ENCODE measurements around the gene ABCA7.

ABCA7 gene

DNA sequence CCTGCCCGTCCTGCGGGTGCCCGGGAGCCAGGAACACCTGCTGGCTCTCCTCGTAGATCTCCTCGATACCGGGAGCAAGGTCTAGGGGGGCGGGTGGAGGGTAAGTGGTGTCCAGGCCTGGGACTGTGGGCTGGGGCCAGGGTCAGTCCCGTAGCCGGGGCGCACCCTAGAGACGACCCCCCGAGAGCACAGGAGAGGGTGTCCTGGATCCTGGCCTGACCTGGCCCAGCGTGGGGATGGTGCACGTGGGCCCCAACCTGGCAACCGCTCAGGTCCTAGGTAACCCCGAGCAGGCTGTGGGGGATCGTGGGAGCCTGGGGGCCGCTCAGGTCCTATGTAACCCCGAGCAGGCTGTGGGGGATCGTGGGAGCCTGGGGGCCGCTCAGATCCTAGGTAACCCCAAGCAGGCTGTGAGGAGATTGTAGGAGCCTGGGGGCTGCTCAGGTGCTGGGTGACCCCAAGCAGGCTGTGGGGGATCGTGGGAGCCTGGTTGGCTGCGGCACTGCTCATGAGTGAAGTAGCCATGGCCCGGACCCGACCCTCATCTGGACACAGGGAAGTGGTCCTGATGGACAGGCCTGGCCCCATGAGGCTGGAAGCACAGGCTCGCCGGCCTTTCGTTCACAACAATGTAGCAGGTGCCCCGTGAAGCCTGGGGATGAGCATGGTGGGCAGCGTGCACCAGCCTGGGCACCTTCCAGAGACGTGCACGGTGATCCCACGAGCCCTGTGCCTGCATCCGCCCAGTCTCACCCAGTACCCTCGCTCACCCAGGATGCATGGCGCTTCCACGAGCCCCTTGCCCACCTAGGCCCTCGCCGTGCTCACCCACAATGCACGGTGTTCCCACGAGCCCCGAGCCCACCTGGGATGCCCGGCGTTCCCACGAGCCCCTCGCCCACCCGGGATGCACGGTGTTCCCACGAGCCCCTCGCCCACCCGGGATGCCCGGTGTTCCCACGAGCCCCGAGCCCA is 70.1 kb downstream of the ABCA7 start:
- Histone ChIP-seq H3K27ac (no peak overlapping the region), H3K36me3 (ENCODE audit: insufficient read depth) (no peaks in the 10 kb centered on the region), H4K20me1 (ENCODE audit: insufficient read depth) (no peaks in the 10 kb centered on the region), H3K4me3 (IDR thresholded peaks at IDR 0.05; ENCODE audit: insufficient read depth, low read depth, low read length) (no peak overlapping the region), H2AFZ (ENCODE audit: low read depth) (no peak overlapping the region), H3K9ac (no peak overlapping the region), H3K4me2 (no peak overlapping the region), H3K27me3 (ENCODE audit: insufficient read depth, low read depth) (no peaks in the 10 kb centered on the region), H3K4me1 (ENCODE audit: low read depth, poor library complexity, severe bottlenecking) (no peaks in the 10 kb centered on the region), H3K79me2 (ENCODE audit: insufficient read depth, low read depth) (no peaks in the 10 kb centered on the region)
- TF ChIP-seq, protein P1, sequence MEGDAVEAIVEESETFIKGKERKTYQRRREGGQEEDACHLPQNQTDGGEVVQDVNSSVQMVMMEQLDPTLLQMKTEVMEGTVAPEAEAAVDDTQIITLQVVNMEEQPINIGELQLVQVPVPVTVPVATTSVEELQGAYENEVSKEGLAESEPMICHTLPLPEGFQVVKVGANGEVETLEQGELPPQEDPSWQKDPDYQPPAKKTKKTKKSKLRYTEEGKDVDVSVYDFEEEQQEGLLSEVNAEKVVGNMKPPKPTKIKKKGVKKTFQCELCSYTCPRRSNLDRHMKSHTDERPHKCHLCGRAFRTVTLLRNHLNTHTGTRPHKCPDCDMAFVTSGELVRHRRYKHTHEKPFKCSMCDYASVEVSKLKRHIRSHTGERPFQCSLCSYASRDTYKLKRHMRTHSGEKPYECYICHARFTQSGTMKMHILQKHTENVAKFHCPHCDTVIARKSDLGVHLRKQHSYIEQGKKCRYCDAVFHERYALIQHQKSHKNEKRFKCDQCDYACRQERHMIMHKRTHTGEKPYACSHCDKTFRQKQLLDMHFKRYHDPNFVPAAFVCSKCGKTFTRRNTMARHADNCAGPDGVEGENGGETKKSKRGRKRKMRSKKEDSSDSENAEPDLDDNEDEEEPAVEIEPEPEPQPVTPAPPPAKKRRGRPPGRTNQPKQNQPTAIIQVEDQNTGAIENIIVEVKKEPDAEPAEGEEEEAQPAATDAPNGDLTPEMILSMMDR (conservative IDR thresholded peaks at IDR 0.05; ENCODE audit: low read depth, low read length), result no peak

DNA sequence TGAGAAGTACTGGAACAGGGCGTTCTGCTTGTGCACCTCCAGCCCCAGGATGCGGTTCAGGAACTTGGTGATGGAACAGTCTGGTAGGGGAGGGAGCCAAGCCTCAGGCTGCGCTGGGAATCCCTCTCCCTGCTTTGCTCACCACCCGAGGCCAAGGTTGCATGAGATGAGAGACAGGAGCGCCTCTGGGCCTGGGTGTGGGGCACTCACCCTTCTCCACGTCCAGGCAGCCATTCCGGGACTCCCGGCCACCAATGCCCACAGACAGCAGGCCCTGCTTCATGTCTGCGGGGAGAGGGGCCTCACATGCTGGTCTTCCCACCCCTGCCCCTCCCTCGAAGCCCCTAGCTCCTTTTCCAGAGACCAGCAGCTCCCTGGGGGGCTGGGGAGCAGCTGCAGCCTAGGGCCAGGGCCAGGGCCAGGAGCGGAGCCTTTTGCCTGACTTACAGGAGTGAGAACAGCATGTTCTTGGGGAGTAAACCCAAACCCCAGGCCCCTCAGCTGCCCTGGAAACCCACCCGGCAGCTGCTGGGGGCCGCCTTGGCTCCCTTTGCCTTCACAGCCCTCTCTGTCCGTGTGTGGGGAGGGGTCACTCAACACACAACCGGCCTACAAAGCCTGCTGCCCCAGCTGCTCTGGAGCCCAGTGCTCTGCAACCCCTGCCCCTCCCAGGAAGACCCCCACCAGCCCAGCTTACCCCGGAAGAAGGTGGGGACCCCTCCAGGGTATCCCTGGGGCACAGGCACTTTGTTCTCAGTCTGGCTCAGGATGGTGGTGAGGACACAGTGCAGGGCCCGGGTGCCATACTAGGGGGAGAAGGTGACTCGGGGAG is 71.1 kb downstream of the ABCA7 start:
- Histone ChIP-seq H2AFZ (ENCODE audit: low read depth) (no peak overlapping the region), H4K20me1 (ENCODE audit: insufficient read depth) (no peaks in the 10 kb centered on the region), H3K4me1 (ENCODE audit: low read depth, poor library complexity, severe bottlenecking) (no peaks in the 10 kb centered on the region), H3K4me2 (no peak overlapping the region), H3K27ac (no peak overlapping the region), H3K9ac (no peak overlapping the region), H3K27me3 (ENCODE audit: insufficient read depth, low read depth) (no peaks in the 10 kb centered on the region), H3K79me2 (ENCODE audit: insufficient read depth, low read depth) (no peaks in the 10 kb centered on the region), H3K4me3 (IDR thresholded peaks at IDR 0.05; ENCODE audit: insufficient read depth, low read depth, low read length) (no peak overlapping the region), H3K36me3 (ENCODE audit: insufficient read depth) (no peaks in the 10 kb centered on the region)
- TF ChIP-seq, protein P1 (conservative IDR thresholded peaks at IDR 0.05; ENCODE audit: low read depth, low read length), result no peak

- Histone ChIP-seq H3K9ac (no peak overlapping the region), H3K4me2 (no peak overlapping the region), H3K36me3 (ENCODE audit: insufficient read depth) (no peaks in the 10 kb centered on the region), H3K4me3 (IDR thresholded peaks at IDR 0.05; ENCODE audit: insufficient read depth, low read depth, low read length) (no peak overlapping the region), H2AFZ (ENCODE audit: low read depth) (no peak overlapping the region), H3K27ac (no peak overlapping the region), H3K79me2 (ENCODE audit: insufficient read depth, low read depth) (no peaks in the 10 kb centered on the region), H4K20me1 (ENCODE audit: insufficient read depth) (no peaks in the 10 kb centered on the region), H3K27me3 (ENCODE audit: insufficient read depth, low read depth) (no peaks in the 10 kb centered on the region), H3K4me1 (ENCODE audit: low read depth, poor library complexity, severe bottlenecking) (no peaks in the 10 kb centered on the region)
- TF ChIP-seq, protein P1 (conservative IDR thresholded peaks at IDR 0.05; ENCODE audit: low read depth, low read length), result no peak
Measured at GRCh38 chr19:1111641-1112267, 71.8 kb downstream of the ABCA7 start.

DNA sequence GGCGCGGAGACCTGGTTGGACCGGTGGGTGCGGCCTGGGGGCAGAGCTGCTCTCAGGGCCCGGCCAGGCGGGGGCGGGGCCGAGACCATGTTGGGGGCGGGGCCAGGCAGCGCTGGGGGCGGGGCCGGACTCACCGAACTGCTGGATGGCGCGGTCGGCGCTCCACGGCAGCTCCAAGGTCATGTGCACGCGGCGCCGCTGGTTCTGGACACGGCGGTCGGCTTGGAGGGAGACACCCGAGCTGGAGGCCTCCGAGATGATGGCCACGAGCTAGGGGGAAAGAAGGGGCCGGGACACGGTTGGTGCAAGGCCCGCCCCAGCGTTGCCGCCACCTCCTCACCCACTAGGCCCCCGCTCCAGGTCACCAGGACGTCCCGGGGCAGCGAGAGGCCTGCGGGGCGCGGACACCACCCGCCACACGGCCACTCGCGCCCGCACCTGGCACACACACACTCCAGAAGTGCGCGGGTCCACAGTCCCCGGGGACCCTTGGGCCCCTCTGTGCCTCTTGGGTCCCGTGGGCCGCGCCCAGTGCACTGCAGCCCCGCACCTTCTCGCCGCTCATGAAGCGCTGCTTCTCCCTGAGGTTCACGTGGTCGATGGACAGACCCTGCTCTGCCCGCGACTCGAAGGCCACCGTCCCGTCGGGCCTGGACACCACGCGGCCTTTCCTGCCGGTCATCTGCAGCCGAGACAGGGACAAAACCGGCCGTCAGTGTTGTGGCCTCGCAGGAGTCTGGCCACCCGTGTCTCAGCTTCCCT is 72.5 kb downstream of the ABCA7 start:
- H3K4me1 ChIP-seq (ENCODE audit: low read depth, poor library complexity, severe bottlenecking), result no peaks in the 10 kb centered on the region
- H2AFZ ChIP-seq (ENCODE audit: low read depth), result no peak overlapping the region
- no peaks in the 10 kb centered on the region for H3K79me2 ChIP-seq (ENCODE audit: insufficient read depth, low read depth)
- H3K4me2 ChIP-seq, result no peak overlapping the region
- H3K4me3 ChIP-seq (IDR thresholded peaks at IDR 0.05; ENCODE audit: insufficient read depth, low read depth, low read length), result no peak overlapping the region
- H3K9ac ChIP-seq, result no peak overlapping the region
- TF ChIP-seq, protein P1 (conservative IDR thresholded peaks at IDR 0.05; ENCODE audit: low read depth, low read length), result no peak
- H3K27me3 ChIP-seq (ENCODE audit: insufficient read depth, low read depth), result no peaks in the 10 kb centered on the region
- no peak overlapping the region for H3K27ac ChIP-seq
- no peaks in the 10 kb centered on the region for H3K36me3 ChIP-seq (ENCODE audit: insufficient read depth)
- no peaks in the 10 kb centered on the region for H4K20me1 ChIP-seq (ENCODE audit: insufficient read depth)

Data from KMS-11 (cell line).